ENCODE measurements around the gene SPACA7. TPM values are rescaled to one million over a fixed set of nuclear protein-coding genes. Genes with fewer than 3 reads are reported as not detected.

The SPACA7 gene
- total RNA-seq, 1 experiment from 2014 or later: not detected

- no peaks in the 10 kb centered on the region for H3K9me3 ChIP-seq (ENCODE audit: control insufficient read depth in 1 of 2, insufficient read depth in 1 of 2, low read depth in 1 of 2, low read length in 2 of 2)
- ChIA-PET POLR2A (no interaction called here), RAD21 (ENCODE audit: low non-redundant PET in 1 of 2, low total read pairs in 2 of 2, uncharacterized antibody in 2 of 2, unreplicated experiment in 2 of 2) (no interaction called here), CTCF (no interaction called here)
- H4K20me1 ChIP-seq (ENCODE audit: insufficient read depth): no peaks in the 10 kb centered on the region
- intact Hi-C loops (cut with micrococcal nuclease): no loop called here
- TF ChIP-seq JUND (IDR thresholded peaks at IDR 0.05) (no peak), SIN3A (IDR thresholded peaks at IDR 0.05; ENCODE audit: low read depth) (no peak), FOSL1 (IDR thresholded peaks at IDR 0.05; ENCODE audit: low read depth) (no peak), CTCF (IDR thresholded peaks at IDR 0.05 in 2 of 3, conservative IDR thresholded peaks at IDR 0.05 in 1 of 3; ENCODE audit: borderline replicate concordance in 1 of 3, insufficient read depth in 1 of 3, low read depth in 2 of 3, low read length in 2 of 3) (no peak), TCF7L2 (IDR thresholded peaks at IDR 0.05; ENCODE audit: borderline replicate concordance, extremely low read depth, insufficient read depth, insufficient read length) (no peak), EZH2 (IDR thresholded peaks at IDR 0.05) (no peak), POLR2A (IDR thresholded peaks at IDR 0.05; ENCODE audit: borderline replicate concordance, extremely low read depth, insufficient read depth, insufficient read length) (no peak), SRF (IDR thresholded peaks at IDR 0.05; ENCODE audit: low read depth) (no peak), RAD21 (IDR thresholded peaks at IDR 0.05; ENCODE audit: low read depth) (no peak), CBX3 (IDR thresholded peaks at IDR 0.05; ENCODE audit: low read depth) (no peak), EGR1 (IDR thresholded peaks at IDR 0.05; ENCODE audit: low read depth) (no peak), CEBPB (IDR thresholded peaks at IDR 0.05; ENCODE audit: low read depth) (no peak), REST (IDR thresholded peaks at IDR 0.05; ENCODE audit: low read depth) (no peak), SP1 (IDR thresholded peaks at IDR 0.05; ENCODE audit: low read depth) (no peak), ZFX (IDR thresholded peaks at IDR 0.05) (no peak), MAX (IDR thresholded peaks at IDR 0.05) (no peak), YY1 (IDR thresholded peaks at IDR 0.05; ENCODE audit: extremely low read depth, insufficient replicate concordance, low read depth, low read length) (no peak), ZBTB33 (IDR thresholded peaks at IDR 0.05; ENCODE audit: extremely low read depth, insufficient replicate concordance, low read length) (no peak), EZH2phosphoT487 (IDR thresholded peaks at IDR 0.05; ENCODE audit: borderline replicate concordance) (no peak)
- no peak overlapping the region for H3K27ac ChIP-seq (ENCODE audit: low read depth, low read length)
- no peak for ATAC-seq
- no peaks in the 10 kb centered on the region for H3K4me1 ChIP-seq (ENCODE audit: control insufficient read depth in 1 of 2, insufficient read depth in 2 of 2, low read length in 2 of 2)
- no peak overlapping the region for H3K4me3 ChIP-seq (replicated peaks in 1 of 2; ENCODE audit: low read depth in 1 of 2, low read length in 2 of 2)
- no TSS peak for BruUV-seq (replicated peaks)
- H2AFZ ChIP-seq (ENCODE audit: low read depth, low read length, poor library complexity, severe bottlenecking): no peak overlapping the region
- no peak overlapping the region for H3K9ac ChIP-seq (ENCODE audit: low read length)
- H3K4me2 ChIP-seq (ENCODE audit: low read length): no peak overlapping the region
- no peaks in the 10 kb centered on the region for H3K27me3 ChIP-seq (ENCODE audit: insufficient read depth, low read length)
- no peaks in the 10 kb centered on the region for H3K9me2 ChIP-seq (ENCODE audit: insufficient read depth)
- no peaks in the 10 kb centered on the region for H3K36me3 ChIP-seq (ENCODE audit: control insufficient read depth in 1 of 2, insufficient read depth in 2 of 2, low read length in 2 of 2)
- H3K79me2 ChIP-seq (ENCODE audit: insufficient read depth, low read length): no peaks in the 10 kb centered on the region
- DNase-seq (ENCODE audit: low read depth, low spot score): no peak
These were observed 86.3 kb downstream of the SPACA7 start for GRCh38 chr13:112462408-112462807.

All from HCT116 (cell line).